ENCODE data around the gene ARHGAP4. TPM values are rescaled to one million over a fixed set of nuclear protein-coding genes. Genes with fewer than 3 reads are reported as not detected.

ARHGAP4 gene
- polyA plus RNA-seq, 1 experiment = 0.12 TPM

DNA sequence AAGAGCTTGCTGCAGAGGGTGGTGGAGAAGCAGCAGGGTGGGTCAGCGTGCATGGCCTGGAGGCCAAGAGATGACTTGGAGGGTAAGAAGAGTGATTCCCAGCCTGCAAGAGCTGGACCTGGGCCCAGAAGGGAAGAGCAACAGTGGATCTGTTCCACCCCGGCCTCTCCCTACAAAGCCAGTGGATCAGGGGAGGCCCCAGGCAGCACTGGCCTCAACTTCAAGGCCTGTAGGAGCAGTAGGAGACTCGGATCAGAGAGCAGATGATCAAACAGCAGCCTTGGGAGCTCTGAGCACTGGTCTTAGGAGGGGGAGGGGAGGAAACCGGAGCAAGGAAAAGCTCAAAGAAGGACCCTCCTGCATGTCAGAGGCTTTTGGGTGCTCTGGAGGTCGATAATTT is 47.7 kb downstream of the ARHGAP4 start:
- Histone ChIP-seq H3K9me3 (ENCODE audit: control insufficient read depth, insufficient read depth, low read length) (no peaks in the 10 kb centered on the region), H3K27ac (ENCODE audit: low read depth, low read length) (no peak overlapping the region), H3K27me3 (ENCODE audit: control insufficient read depth, insufficient read depth, low read length) (peaks cover 30% of the 10 kb centered on the region), H3K4me3 (ENCODE audit: low read depth, low read length) (no peak overlapping the region)
- DNase-seq (ENCODE audit: low read depth, low spot score) = no peak
- POLR2A ChIA-PET = interaction anchor here (0.6 kb wide), 1 partner anchor 30 kb away, joined by 4 read pairs; no protein-coding TSS in a partner anchor
- TF ChIP-seq, protein P1, sequence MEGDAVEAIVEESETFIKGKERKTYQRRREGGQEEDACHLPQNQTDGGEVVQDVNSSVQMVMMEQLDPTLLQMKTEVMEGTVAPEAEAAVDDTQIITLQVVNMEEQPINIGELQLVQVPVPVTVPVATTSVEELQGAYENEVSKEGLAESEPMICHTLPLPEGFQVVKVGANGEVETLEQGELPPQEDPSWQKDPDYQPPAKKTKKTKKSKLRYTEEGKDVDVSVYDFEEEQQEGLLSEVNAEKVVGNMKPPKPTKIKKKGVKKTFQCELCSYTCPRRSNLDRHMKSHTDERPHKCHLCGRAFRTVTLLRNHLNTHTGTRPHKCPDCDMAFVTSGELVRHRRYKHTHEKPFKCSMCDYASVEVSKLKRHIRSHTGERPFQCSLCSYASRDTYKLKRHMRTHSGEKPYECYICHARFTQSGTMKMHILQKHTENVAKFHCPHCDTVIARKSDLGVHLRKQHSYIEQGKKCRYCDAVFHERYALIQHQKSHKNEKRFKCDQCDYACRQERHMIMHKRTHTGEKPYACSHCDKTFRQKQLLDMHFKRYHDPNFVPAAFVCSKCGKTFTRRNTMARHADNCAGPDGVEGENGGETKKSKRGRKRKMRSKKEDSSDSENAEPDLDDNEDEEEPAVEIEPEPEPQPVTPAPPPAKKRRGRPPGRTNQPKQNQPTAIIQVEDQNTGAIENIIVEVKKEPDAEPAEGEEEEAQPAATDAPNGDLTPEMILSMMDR (IDR thresholded peaks at IDR 0.05; ENCODE audit: low read depth, low read length) = no peak
- CTCF ChIA-PET = no interaction called here

DNA sequence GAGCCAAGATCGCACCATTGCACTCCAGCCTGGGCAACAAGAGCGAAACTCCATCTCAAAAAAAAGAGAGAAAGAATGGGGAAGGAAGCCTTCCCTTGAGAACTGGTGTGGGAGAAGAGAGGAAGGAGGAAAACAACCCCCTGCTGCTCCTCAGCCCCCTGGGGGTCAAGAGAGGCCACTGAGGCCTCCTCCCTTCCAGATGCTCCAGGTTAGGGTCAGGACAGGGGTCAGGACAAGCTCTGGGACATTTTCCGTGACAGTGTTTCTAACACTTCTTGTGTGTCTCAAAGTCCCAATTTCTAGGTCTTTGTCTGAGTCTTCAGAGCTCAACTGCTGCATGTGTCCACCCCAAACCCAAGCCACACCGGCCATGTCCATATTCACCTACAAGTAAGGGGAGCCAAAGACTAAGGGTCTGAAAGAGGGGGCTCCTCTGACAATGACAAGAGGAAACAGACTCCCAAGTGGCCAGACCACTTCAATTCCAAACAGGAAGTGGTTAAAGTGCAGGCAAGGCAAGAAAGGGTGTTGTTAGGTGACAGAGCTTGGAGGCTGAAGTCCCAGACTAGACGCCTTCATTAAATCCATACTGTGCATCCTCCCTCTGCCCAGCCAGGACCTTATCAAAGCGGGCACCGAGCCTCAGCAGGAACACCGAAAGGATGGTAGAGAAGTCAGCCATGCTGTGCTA is 48.3 kb downstream of the ARHGAP4 start:
- ChIA-PET POLR2A (no interaction called here), CTCF (interaction anchor here (0.7 kb wide), 1 partner anchor 918 kb away, joined by 5 read pairs; no protein-coding TSS in a partner anchor)
- Histone ChIP-seq H3K9me3 (ENCODE audit: control insufficient read depth, insufficient read depth, low read length) (no peaks in the 10 kb centered on the region), H3K27ac (ENCODE audit: low read depth, low read length) (no peak overlapping the region), H3K4me3 (ENCODE audit: low read depth, low read length) (no peak overlapping the region), H3K27me3 (ENCODE audit: control insufficient read depth, insufficient read depth, low read length) (peaks cover 28% of the 10 kb centered on the region)
- TF ChIP-seq, protein P1 (IDR thresholded peaks at IDR 0.05; ENCODE audit: low read depth, low read length) = no peak
- no peak for DNase-seq (ENCODE audit: low read depth, low spot score)

DNA sequence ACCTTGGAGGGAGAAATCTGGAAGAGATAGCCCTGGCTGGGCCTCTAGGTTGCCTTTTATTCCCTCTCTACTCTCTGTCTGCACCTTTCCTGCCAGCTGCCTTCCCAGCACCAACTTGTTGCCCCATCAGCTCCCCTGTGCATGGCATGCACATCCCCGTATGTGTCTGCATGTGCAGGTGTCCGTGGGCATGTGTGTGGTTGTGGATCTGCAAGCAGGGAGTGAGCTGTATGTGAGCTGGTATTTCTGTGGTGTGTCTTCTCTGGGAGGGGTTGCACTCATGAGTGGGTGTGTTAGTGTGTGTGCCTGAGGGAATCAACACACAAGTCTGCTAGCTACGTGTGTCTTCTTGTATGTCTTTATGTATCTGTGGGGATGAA is 50.0 kb downstream of the ARHGAP4 start:
- TF ChIP-seq, protein P1 (IDR thresholded peaks at IDR 0.05; ENCODE audit: low read depth, low read length) = no peak
- H3K27me3 ChIP-seq (ENCODE audit: control insufficient read depth, insufficient read depth, low read length) = peaks cover 21% of the 10 kb centered on the region
- no peaks in the 10 kb centered on the region for H3K9me3 ChIP-seq (ENCODE audit: control insufficient read depth, insufficient read depth, low read length)
- ChIA-PET CTCF (no interaction called here), POLR2A (no interaction called here)
- no peak overlapping the region for H3K27ac ChIP-seq (ENCODE audit: low read depth, low read length)
- no peak overlapping the region for H3K4me3 ChIP-seq (ENCODE audit: low read depth, low read length)
- DNase-seq (ENCODE audit: low read depth, low spot score) = no peak

DNA sequence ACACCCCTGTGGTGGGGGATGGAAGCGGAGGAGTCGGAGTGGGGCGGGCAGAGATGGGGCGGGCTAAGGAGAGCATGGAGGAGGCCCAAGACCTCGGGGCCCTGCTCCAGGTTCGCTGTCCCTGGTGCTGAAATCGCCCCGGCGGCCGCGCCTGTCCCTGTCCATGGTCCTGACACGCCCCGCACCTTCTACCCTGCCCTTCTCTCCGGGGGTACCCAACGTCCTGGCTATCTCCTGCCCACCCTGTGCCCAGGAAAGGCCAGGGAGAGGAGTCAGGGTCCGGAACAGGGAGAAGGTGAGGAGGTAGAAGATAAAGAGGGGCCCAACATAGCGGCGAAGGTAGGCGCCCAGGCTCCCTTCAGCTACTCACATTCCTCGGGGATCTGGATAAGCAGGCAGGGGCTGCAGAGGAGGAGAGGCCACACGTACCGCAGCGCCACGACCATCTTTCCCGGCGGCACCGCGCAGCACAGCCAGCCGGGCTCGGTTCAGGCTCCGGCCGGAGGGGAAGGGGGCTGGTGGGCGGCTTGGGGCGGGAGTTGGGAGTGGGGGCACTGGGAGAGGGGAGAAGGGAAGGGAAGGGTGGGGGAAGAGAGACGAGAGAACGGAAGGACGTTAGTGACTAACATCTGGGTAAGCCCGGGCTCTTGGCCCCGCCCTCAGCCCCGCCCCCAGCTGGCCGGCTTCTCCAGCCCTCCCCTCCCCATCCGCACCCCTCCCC is 50.5 kb downstream of the ARHGAP4 start:
- ChIA-PET POLR2A (no interaction called here), CTCF (no interaction called here)
- H3K4me3 ChIP-seq (ENCODE audit: low read depth, low read length) = no peak overlapping the region
- H3K27ac ChIP-seq (ENCODE audit: low read depth, low read length) = no peak overlapping the region
- TF ChIP-seq, protein P1 (IDR thresholded peaks at IDR 0.05; ENCODE audit: low read depth, low read length) = no peak
- DNase-seq (ENCODE audit: low read depth, low spot score) = no peak
- peaks cover 19% of the 10 kb centered on the region for H3K27me3 ChIP-seq (ENCODE audit: control insufficient read depth, insufficient read depth, low read length)
- H3K9me3 ChIP-seq (ENCODE audit: control insufficient read depth, insufficient read depth, low read length) = no peaks in the 10 kb centered on the region

Measured in AG04450 (cell line).